Measurements from ENCODE around the gene USP9X. TPM values are rescaled to one million over a fixed set of nuclear protein-coding genes. Genes with fewer than 3 reads are reported as not detected.

Gene USP9X
- total RNA-seq, 4 donors from 2014 or later: 57.2 to 85.9 (median 65.2) TPM

DNA sequence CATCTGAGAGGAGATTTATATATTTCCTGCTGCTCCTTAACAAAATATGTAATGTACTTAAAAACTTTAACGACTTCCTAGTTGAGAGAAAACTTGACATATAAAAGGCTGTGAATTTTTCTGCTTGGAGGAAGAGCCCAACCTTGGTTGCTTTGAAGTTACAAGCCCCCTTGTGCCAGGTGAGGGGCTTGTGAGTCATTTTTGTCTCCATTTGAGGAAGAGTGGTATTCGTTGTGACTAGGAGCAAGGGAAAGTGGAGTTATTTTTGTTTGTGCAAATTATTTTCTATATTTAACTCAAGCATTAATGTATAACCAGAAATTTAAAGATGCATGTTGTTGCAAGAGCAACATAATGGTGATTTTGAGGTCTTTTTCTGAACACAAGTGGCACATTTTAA is 149.7 kb downstream of the USP9X start:
- H3K27ac ChIP-seq: no peak overlapping the region
- TF ChIP-seq POLR2AphosphoS5 (IDR thresholded peaks at IDR 0.05) (no peak), CTCF (IDR thresholded peaks at IDR 0.05) (no peak), POLR2A (IDR thresholded peaks at IDR 0.05) (no peak), EP300 (IDR thresholded peaks at IDR 0.05) (no peak)
- H3K4me3 ChIP-seq: no peak overlapping the region
- no peaks in the 10 kb centered on the region for H3K9me3 ChIP-seq
- H3K4me1 ChIP-seq: peaks cover 3% of the 10 kb centered on the region
- H3K36me3 ChIP-seq: peaks cover 10% of the 10 kb centered on the region
- H3K27me3 ChIP-seq: no peaks in the 10 kb centered on the region
- WGBS: 71% methylated on average over 2 of the region's 2 CpGs
- DNase-seq (ENCODE audit: low spot score in 2 of 2): no peak

DNA sequence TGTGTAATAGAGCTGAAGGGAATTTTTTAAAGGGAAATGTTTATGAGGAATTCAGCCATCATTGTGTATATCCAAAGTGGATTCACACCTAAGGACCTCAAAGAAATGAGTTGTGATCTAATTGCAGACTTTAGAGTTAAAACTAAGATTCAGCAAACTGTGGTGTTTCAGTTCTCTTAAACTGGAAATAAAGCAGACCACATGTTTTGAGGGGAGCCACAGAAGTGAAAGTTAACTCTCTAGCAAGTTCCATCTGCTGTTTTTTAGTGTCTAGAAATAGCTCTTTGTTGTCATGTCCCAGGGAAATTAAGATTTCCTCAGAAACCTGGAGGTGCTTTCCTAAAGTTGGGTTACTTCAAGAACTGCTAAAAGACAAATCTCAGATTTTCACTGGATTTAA is 151.4 kb downstream of the USP9X start:
- H3K4me1 ChIP-seq: peaks cover 3% of the 10 kb centered on the region
- TF ChIP-seq CTCF (IDR thresholded peaks at IDR 0.05) (no peak), POLR2A (IDR thresholded peaks at IDR 0.05) (no peak), EP300 (IDR thresholded peaks at IDR 0.05) (no peak), POLR2AphosphoS5 (IDR thresholded peaks at IDR 0.05) (no peak)
- no peak overlapping the region for H3K4me3 ChIP-seq
- H3K36me3 ChIP-seq: peaks cover 3% of the 10 kb centered on the region
- no peaks in the 10 kb centered on the region for H3K9me3 ChIP-seq
- DNase-seq (ENCODE audit: low spot score in 2 of 2): no peak
- no peak overlapping the region for H3K27ac ChIP-seq
- H3K27me3 ChIP-seq: no peaks in the 10 kb centered on the region

GRCh38 chrX:41240509-41240908 is 155.3 kb downstream of the USP9X start:
- H3K4me3 ChIP-seq: no peak overlapping the region
- H3K27ac ChIP-seq: no peak overlapping the region
- H3K27me3 ChIP-seq: no peaks in the 10 kb centered on the region
- WGBS: 74% methylated on average over 3 of the region's 3 CpGs
- TF ChIP-seq EP300 (IDR thresholded peaks at IDR 0.05): no peak
- no peak for TF ChIP-seq POLR2AphosphoS5 (IDR thresholded peaks at IDR 0.05)
- TF ChIP-seq POLR2A (IDR thresholded peaks at IDR 0.05): no peak
- no peak for TF ChIP-seq CTCF (IDR thresholded peaks at IDR 0.05)
- no peaks in the 10 kb centered on the region for H3K36me3 ChIP-seq
- peaks cover 3% of the 10 kb centered on the region for H3K4me1 ChIP-seq
- DNase-seq (ENCODE audit: low spot score in 2 of 2): no peak
- no peaks in the 10 kb centered on the region for H3K9me3 ChIP-seq

GRCh38 chrX:41241962-41242361 is 156.7 kb downstream of the USP9X start:
- no peaks in the 10 kb centered on the region for H3K27me3 ChIP-seq
- TF ChIP-seq EP300 (IDR thresholded peaks at IDR 0.05): no peak
- 74% methylated on average over 11 of the region's 11 CpGs for WGBS
- no peaks in the 10 kb centered on the region for H3K9me3 ChIP-seq
- H3K4me1 ChIP-seq: peaks cover 3% of the 10 kb centered on the region
- H3K4me3 ChIP-seq: no peak overlapping the region
- DNase-seq (ENCODE audit: low spot score in 2 of 2): no peak
- no peaks in the 10 kb centered on the region for H3K36me3 ChIP-seq
- no peak overlapping the region for H3K27ac ChIP-seq

DNA sequence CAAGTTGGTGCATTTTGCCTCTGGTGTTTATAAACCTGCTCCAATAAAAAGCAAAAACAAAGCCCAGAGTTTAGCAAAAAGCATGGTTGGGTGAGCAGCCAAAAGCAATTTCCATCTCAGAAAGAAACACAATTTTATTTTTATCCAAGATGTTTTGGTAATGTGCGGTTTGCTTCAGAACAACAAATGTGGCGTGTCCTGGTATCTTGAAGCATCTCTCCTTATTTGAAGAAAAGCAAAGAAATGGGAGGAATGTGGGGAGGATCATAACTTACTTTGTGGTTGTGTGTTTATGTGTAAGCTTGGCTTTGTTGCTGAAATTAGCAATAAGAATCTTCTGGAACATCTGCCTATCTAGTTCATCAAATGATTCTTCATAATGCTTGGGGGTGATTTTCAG is 160.4 kb downstream of the USP9X start:
- no peaks in the 10 kb centered on the region for H3K27me3 ChIP-seq
- no peaks in the 10 kb centered on the region for H3K36me3 ChIP-seq
- H3K4me1 ChIP-seq: no peaks in the 10 kb centered on the region
- no peaks in the 10 kb centered on the region for H3K9me3 ChIP-seq
- 77% methylated on average over 2 of the region's 2 CpGs for WGBS
- H3K4me3 ChIP-seq: no peak overlapping the region
- TF ChIP-seq EP300 (IDR thresholded peaks at IDR 0.05): no peak
- TF ChIP-seq POLR2AphosphoS5 (IDR thresholded peaks at IDR 0.05): no peak
- TF ChIP-seq CTCF (IDR thresholded peaks at IDR 0.05): no peak
- TF ChIP-seq POLR2A (IDR thresholded peaks at IDR 0.05): no peak
- no peak for DNase-seq (ENCODE audit: low spot score in 2 of 2)
- H3K27ac ChIP-seq: no peak overlapping the region

- no peak for DNase-seq (ENCODE audit: low spot score in 2 of 2)
- H3K4me3 ChIP-seq: no peak overlapping the region
- H3K4me1 ChIP-seq: no peaks in the 10 kb centered on the region
- H3K27me3 ChIP-seq: no peaks in the 10 kb centered on the region
- TF ChIP-seq CTCF (IDR thresholded peaks at IDR 0.05) (no peak), POLR2A (IDR thresholded peaks at IDR 0.05) (no peak), EP300 (IDR thresholded peaks at IDR 0.05) (no peak), POLR2AphosphoS5 (IDR thresholded peaks at IDR 0.05) (no peak)
- H3K9me3 ChIP-seq: no peaks in the 10 kb centered on the region
- 93% methylated on average over 10 of the region's 10 CpGs for WGBS
- H3K27ac ChIP-seq: no peak overlapping the region
- H3K36me3 ChIP-seq: no peaks in the 10 kb centered on the region
Measured at GRCh38 chrX:41250867-41251266, 165.6 kb downstream of the USP9X start.

All from suprapubic skin (tissue), 4 donors.